T-helper 2 cell treated with Interferon-gamma antibody and Interleukin-4, amounts not matched to agents 5 μg/mL and 100 μg/mL, for 36 hours (primary cell): Measurements from ENCODE around the gene BCKDHB.

Experiments
- DNase-seq: peaks from one replicate; pipeline ENCODE4 v3.0.0; 2021; ENCODE audit warnings: low spot score
- H3K27ac Mint-ChIP-seq: one replicate; pipeline ENCODE4 v1.8.0; 2021; ENCODE audit warnings: mild to moderate bottlenecking, mixed read lengths
- H3K27me3 Mint-ChIP-seq: one replicate; pipeline ENCODE4 v1.8.0; 2021; ENCODE audit warnings: low read depth, mixed read lengths
- H3K36me3 Mint-ChIP-seq: one replicate; pipeline ENCODE4 v1.8.0; 2021; ENCODE audit warnings: low read depth, mixed read lengths
- H3K4me1 Mint-ChIP-seq: one replicate; pipeline ENCODE4 v1.8.0; 2021; ENCODE audit warnings: low read depth, mixed read lengths
- H3K4me3 Mint-ChIP-seq: one replicate; pipeline ENCODE4 v1.8.0; 2022; ENCODE audit warnings: mild to moderate bottlenecking, moderate library complexity, mixed read lengths
- H3K9me3 Mint-ChIP-seq: one replicate; pipeline ENCODE4 v1.8.0; 2021; ENCODE audit warnings: mixed read lengths

BCKDHB gene

GRCh38 chr6:80129485-80129884 lies 23.0 kb downstream of the BCKDHB start:
- no peak for DNase-seq

GRCh38 chr6:80133020-80133419 lies 26.5 kb downstream of the BCKDHB start:
- H3K9me3 Mint-ChIP-seq = no peaks in the 10 kb centered on the region
- no peak overlapping the region for H3K27ac Mint-ChIP-seq
- peaks cover 7% of the 10 kb centered on the region for H3K36me3 Mint-ChIP-seq
- no peak for DNase-seq
- no peak overlapping the region for H3K4me3 Mint-ChIP-seq
- no peaks in the 10 kb centered on the region for H3K4me1 Mint-ChIP-seq
- H3K27me3 Mint-ChIP-seq = no peaks in the 10 kb centered on the region

More at GRCh38 chr6:80129485-80129884, 23.0 kb downstream of the BCKDHB start:
- H3K27me3 Mint-ChIP-seq = no peaks in the 10 kb centered on the region
- H3K27ac Mint-ChIP-seq = no peak overlapping the region
- peaks cover 5% of the 10 kb centered on the region for H3K4me1 Mint-ChIP-seq
- no peaks in the 10 kb centered on the region for H3K9me3 Mint-ChIP-seq
- peaks cover 4% of the 10 kb centered on the region for H3K36me3 Mint-ChIP-seq
- H3K4me3 Mint-ChIP-seq = no peak overlapping the region

GRCh38 chr6:80134065-80134464 lies 27.6 kb downstream of the BCKDHB start:
- Mint-ChIP-seq H3K9me3 (no peaks in the 10 kb centered on the region), H3K4me1 (no peaks in the 10 kb centered on the region), H3K4me3 (no peak overlapping the region), H3K27ac (no peak overlapping the region), H3K27me3 (no peaks in the 10 kb centered on the region), H3K36me3 (peaks cover 7% of the 10 kb centered on the region)
- DNase-seq = no peak

- H3K9me3 Mint-ChIP-seq = no peaks in the 10 kb centered on the region
- H3K4me3 Mint-ChIP-seq = no peak overlapping the region
- no peak overlapping the region for H3K27ac Mint-ChIP-seq
- no peak for DNase-seq
- peaks cover 7% of the 10 kb centered on the region for H3K36me3 Mint-ChIP-seq
- H3K27me3 Mint-ChIP-seq = no peaks in the 10 kb centered on the region
- peaks cover 5% of the 10 kb centered on the region for H3K4me1 Mint-ChIP-seq
Observed at GRCh38 chr6:80142586-80142985, 36.1 kb downstream of the BCKDHB start.

- Mint-ChIP-seq H3K4me1 (peaks cover 5% of the 10 kb centered on the region), H3K27me3 (no peaks in the 10 kb centered on the region), H3K27ac (no peak overlapping the region), H3K9me3 (no peaks in the 10 kb centered on the region), H3K4me3 (no peak overlapping the region), H3K36me3 (peaks cover 15% of the 10 kb centered on the region)
- no peak for DNase-seq
Observed at GRCh38 chr6:80143419-80143937, 37.0 kb downstream of the BCKDHB start.

- DNase-seq = no peak
- no peaks in the 10 kb centered on the region for H3K9me3 Mint-ChIP-seq
- no peaks in the 10 kb centered on the region for H3K27me3 Mint-ChIP-seq
- peaks cover 19% of the 10 kb centered on the region for H3K36me3 Mint-ChIP-seq
- H3K4me3 Mint-ChIP-seq = no peak overlapping the region
- H3K27ac Mint-ChIP-seq = no peak overlapping the region
- peaks cover 5% of the 10 kb centered on the region for H3K4me1 Mint-ChIP-seq
Observed at GRCh38 chr6:80144753-80145315, 38.4 kb downstream of the BCKDHB start.

- no peak overlapping the region for H3K27ac Mint-ChIP-seq
- H3K9me3 Mint-ChIP-seq = no peaks in the 10 kb centered on the region
- peaks cover 5% of the 10 kb centered on the region for H3K4me1 Mint-ChIP-seq
Observed at GRCh38 chr6:80145509-80145908, 39.0 kb downstream of the BCKDHB start.

GRCh38 chr6:80145921-80146320 lies 39.5 kb downstream of the BCKDHB start:
- no peak for DNase-seq
- Mint-ChIP-seq H3K4me1 (peaks cover 5% of the 10 kb centered on the region), H3K27ac (no peak overlapping the region), H3K4me3 (no peak overlapping the region), H3K36me3 (peaks cover 20% of the 10 kb centered on the region), H3K27me3 (no peaks in the 10 kb centered on the region), H3K9me3 (no peaks in the 10 kb centered on the region)

More at GRCh38 chr6:80145509-80145908, 39.0 kb downstream of the BCKDHB start:
- peaks cover 20% of the 10 kb centered on the region for H3K36me3 Mint-ChIP-seq
- H3K4me3 Mint-ChIP-seq = no peak overlapping the region
- no peak for DNase-seq
- H3K27me3 Mint-ChIP-seq = no peaks in the 10 kb centered on the region

GRCh38 chr6:80148220-80148619 lies 41.7 kb downstream of the BCKDHB start:
- DNase-seq = no peak
- Mint-ChIP-seq H3K4me3 (no peak overlapping the region), H3K27ac (no peak overlapping the region), H3K9me3 (no peaks in the 10 kb centered on the region), H3K4me1 (peaks cover 5% of the 10 kb centered on the region), H3K36me3 (peaks cover 17% of the 10 kb centered on the region), H3K27me3 (no peaks in the 10 kb centered on the region)

- no peaks in the 10 kb centered on the region for H3K27me3 Mint-ChIP-seq
- no peaks in the 10 kb centered on the region for H3K4me1 Mint-ChIP-seq
- no peak for DNase-seq
- peaks cover 15% of the 10 kb centered on the region for H3K36me3 Mint-ChIP-seq
- H3K27ac Mint-ChIP-seq = no peak overlapping the region
- no peak overlapping the region for H3K4me3 Mint-ChIP-seq
- no peaks in the 10 kb centered on the region for H3K9me3 Mint-ChIP-seq
Observed at GRCh38 chr6:80151635-80152034, 45.2 kb downstream of the BCKDHB start.

GRCh38 chr6:80154160-80154559 lies 47.7 kb downstream of the BCKDHB start:
- Mint-ChIP-seq H3K4me3 (no peak overlapping the region), H3K4me1 (no peaks in the 10 kb centered on the region), H3K36me3 (peaks cover 2% of the 10 kb centered on the region), H3K9me3 (no peaks in the 10 kb centered on the region), H3K27ac (no peak overlapping the region), H3K27me3 (no peaks in the 10 kb centered on the region)
- no peak for DNase-seq

- Mint-ChIP-seq H3K4me1 (no peaks in the 10 kb centered on the region), H3K27ac (no peak overlapping the region), H3K36me3 (no peaks in the 10 kb centered on the region), H3K4me3 (no peak overlapping the region), H3K27me3 (no peaks in the 10 kb centered on the region), H3K9me3 (no peaks in the 10 kb centered on the region)
- no peak for DNase-seq
Observed at GRCh38 chr6:80156221-80156620, 49.8 kb downstream of the BCKDHB start.

GRCh38 chr6:80158478-80158989 lies 52.1 kb downstream of the BCKDHB start:
- Mint-ChIP-seq H3K27ac (no peak overlapping the region), H3K27me3 (no peaks in the 10 kb centered on the region), H3K4me3 (no peak overlapping the region), H3K4me1 (no peaks in the 10 kb centered on the region), H3K36me3 (no peaks in the 10 kb centered on the region), H3K9me3 (no peaks in the 10 kb centered on the region)
- no peak for DNase-seq

GRCh38 chr6:80161434-80161833 lies 55.0 kb downstream of the BCKDHB start:
- H3K27me3 Mint-ChIP-seq = no peaks in the 10 kb centered on the region
- no peaks in the 10 kb centered on the region for H3K36me3 Mint-ChIP-seq
- H3K9me3 Mint-ChIP-seq = no peaks in the 10 kb centered on the region
- H3K4me3 Mint-ChIP-seq = no peak overlapping the region
- DNase-seq = no peak
- peaks cover 12% of the 10 kb centered on the region for H3K4me1 Mint-ChIP-seq
- H3K27ac Mint-ChIP-seq = no peak overlapping the region

GRCh38 chr6:80163754-80164187 lies 57.3 kb downstream of the BCKDHB start:
- Mint-ChIP-seq H3K36me3 (peaks cover 2% of the 10 kb centered on the region), H3K4me1 (peaks cover 12% of the 10 kb centered on the region), H3K9me3 (no peaks in the 10 kb centered on the region), H3K4me3 (no peak overlapping the region), H3K27ac (no peak overlapping the region), H3K27me3 (no peaks in the 10 kb centered on the region)
- peak; percentile 22 for DNase-seq
